ENCODE measurements around the gene IFRD2. TPM values are rescaled to one million over a fixed set of nuclear protein-coding genes. Genes with fewer than 3 reads are reported as not detected.
"Not testable (repeated sequence)": the region's sequence is repeated elsewhere in the genome, so short reads cannot be mapped to it uniquely, and the experiment has no call there.

Gene IFRD2
- total RNA-seq, 1 donor from 2014 or later, result 77.7 TPM

GRCh38 chr3:50246517-50246954 is 45.7 kb downstream of the IFRD2 start:
- peak; percentile 78 for DNase-seq (ENCODE audit: low read depth)
- no peak overlapping the region for H3K4me3 ChIP-seq (ENCODE audit: low read depth, low read length)

GRCh38 chr3:50245831-50246516 is 46.3 kb downstream of the IFRD2 start:
- Histone ChIP-seq H3K36me3 (ENCODE audit: control insufficient read depth, insufficient read depth, low read length) (peaks cover 6% of the 10 kb centered on the region), H3K27me3 (ENCODE audit: control insufficient read depth, insufficient read depth, low read length) (no peaks in the 10 kb centered on the region), H3K4me3 (ENCODE audit: low read depth, low read length) (peak overlapping the region; percentile 22)
- DNase-seq (ENCODE audit: low read depth), result no peak
- TF ChIP-seq CTCF (IDR thresholded peaks at IDR 0.05; ENCODE audit: insufficient read depth, low read length, poor library complexity, severe bottlenecking), result peak; percentile 99

More at GRCh38 chr3:50246517-50246954, 45.7 kb downstream of the IFRD2 start:
- Histone ChIP-seq H3K27me3 (ENCODE audit: control insufficient read depth, insufficient read depth, low read length) (no peaks in the 10 kb centered on the region), H3K36me3 (ENCODE audit: control insufficient read depth, insufficient read depth, low read length) (peaks cover 7% of the 10 kb centered on the region)
- TF ChIP-seq CTCF (IDR thresholded peaks at IDR 0.05; ENCODE audit: insufficient read depth, low read length, poor library complexity, severe bottlenecking), result no peak

- no peaks in the 10 kb centered on the region for H3K27me3 ChIP-seq (ENCODE audit: control insufficient read depth, insufficient read depth, low read length)
- TF ChIP-seq CTCF (IDR thresholded peaks at IDR 0.05; ENCODE audit: insufficient read depth, low read length, poor library complexity, severe bottlenecking), result no peak
- peaks cover 4% of the 10 kb centered on the region for H3K36me3 ChIP-seq (ENCODE audit: control insufficient read depth, insufficient read depth, low read length)
- no peak for DNase-seq (ENCODE audit: low read depth)
- no peak overlapping the region for H3K4me3 ChIP-seq (ENCODE audit: low read depth, low read length)
Observed at GRCh38 chr3:50245251-50245745, 46.9 kb downstream of the IFRD2 start.

- DNase-seq (ENCODE audit: low read depth); H3K36me3 ChIP-seq (ENCODE audit: control insufficient read depth, insufficient read depth, low read length): not testable (repeated sequence)
Observed at GRCh38 chr3:50244813-50245212, 47.4 kb downstream of the IFRD2 start.

GRCh38 chr3:50243543-50243895 is 48.7 kb downstream of the IFRD2 start:
- Histone ChIP-seq H3K36me3 (ENCODE audit: control insufficient read depth, insufficient read depth, low read length) (peaks cover 2% of the 10 kb centered on the region), H3K27me3 (ENCODE audit: control insufficient read depth, insufficient read depth, low read length) (no peaks in the 10 kb centered on the region), H3K4me3 (ENCODE audit: low read depth, low read length) (no peak overlapping the region)
- TF ChIP-seq CTCF (IDR thresholded peaks at IDR 0.05; ENCODE audit: insufficient read depth, low read length, poor library complexity, severe bottlenecking), result no peak
- DNase-seq (ENCODE audit: low read depth), result no peak

More at GRCh38 chr3:50244813-50245212, 47.4 kb downstream of the IFRD2 start:
- not testable (repeated sequence) for H3K27me3 ChIP-seq (ENCODE audit: control insufficient read depth, insufficient read depth, low read length); H3K4me3 ChIP-seq (ENCODE audit: low read depth, low read length)

- no peak for TF ChIP-seq CTCF (IDR thresholded peaks at IDR 0.05; ENCODE audit: insufficient read depth, low read length, poor library complexity, severe bottlenecking)
- Histone ChIP-seq H3K4me3 (ENCODE audit: low read depth, low read length) (no peak overlapping the region), H3K36me3 (ENCODE audit: control insufficient read depth, insufficient read depth, low read length) (peaks cover 2% of the 10 kb centered on the region), H3K27me3 (ENCODE audit: control insufficient read depth, insufficient read depth, low read length) (no peaks in the 10 kb centered on the region)
- no peak for DNase-seq (ENCODE audit: low read depth)
Observed at GRCh38 chr3:50242851-50243542, 49.2 kb downstream of the IFRD2 start.

Measured in kidney epithelial cell (primary cell).